Mucosa of descending colon (tissue), 3 donors: ENCODE data around the gene MRPS27. TPM values are rescaled to one million over a fixed set of nuclear protein-coding genes. Genes with fewer than 3 reads are reported as not detected.

Experiments
- ATAC-seq: fragments of 200-7000 bp; cut with Tn5 transposase; one replicate; pipeline ENCODE4 v1.9.1; 2020; ENCODE audit warnings: mild to moderate bottlenecking, moderate library complexity
- DNase-seq, 3 donors: peaks; one replicate each; pipeline ENCODE4 v3.0.0-alpha.2; 2020
- H3K36me3 ChIP-seq: fragments of 200-600 bp; one replicate; pipeline ENCODE4 v1.8.0; 2021; ENCODE audit warnings: low read depth, mild to moderate bottlenecking
- H3K4me1 ChIP-seq: fragments of 200-600 bp; one replicate; pipeline ENCODE4 v1.8.0; 2021; ENCODE audit warnings: low read depth, mild to moderate bottlenecking
- H3K4me3 ChIP-seq: fragments of 200-600 bp; one replicate; pipeline ENCODE4 v1.8.0; 2021; ENCODE audit warnings: mild to moderate bottlenecking
- H3K9me3 ChIP-seq: fragments of 200-600 bp; one replicate; pipeline ENCODE4 v1.8.0; 2021; ENCODE audit warnings: mild to moderate bottlenecking
- intact Hi-C, 2 donors: fragments of 100-400 bp; cut with DNase I in 1 of 2; cut with micrococcal nuclease in 1 of 2; formaldehyde crosslinking; loops; one replicate each; pipeline versions ENCODE4 v1.11.0 to v1.11.1; 2022; cut with DNase I, micrococcal nuclease
- total RNA-seq, 3 donors: library from RNA; stranded (reverse); fragmentation: NEBNext Ultra II Directional in 2 of 3; extraction: Animal tissue kit (Norgen Biotek cat#: 25700) in 2 of 3; gene quantifications; one replicate each; pipeline versions ENCODE4 v1.2.1 to v1.2.4, GENCODE V29; 2021 to 2023
- TF ChIP-seq, protein P1 (sequence below): fragments of 200-600 bp; IDR thresholded peaks from one replicate; pipeline ENCODE4 v1.8.0; 2022; ENCODE audit warnings: antibody characterized with exemption, mild to moderate bottlenecking
- donor health status: DM: no; HTN: no; CAD: no; lungs with moderate emphysema.
- donor health status: DM: no; HTN: no; CAD: no.
- donor health status: DM: no; HTN: yes; CAD: no.

MRPS27 gene
- total RNA-seq, 3 donors from 2014 or later, result 32.7 to 40.3 (median 37.6) TPM

DNA sequence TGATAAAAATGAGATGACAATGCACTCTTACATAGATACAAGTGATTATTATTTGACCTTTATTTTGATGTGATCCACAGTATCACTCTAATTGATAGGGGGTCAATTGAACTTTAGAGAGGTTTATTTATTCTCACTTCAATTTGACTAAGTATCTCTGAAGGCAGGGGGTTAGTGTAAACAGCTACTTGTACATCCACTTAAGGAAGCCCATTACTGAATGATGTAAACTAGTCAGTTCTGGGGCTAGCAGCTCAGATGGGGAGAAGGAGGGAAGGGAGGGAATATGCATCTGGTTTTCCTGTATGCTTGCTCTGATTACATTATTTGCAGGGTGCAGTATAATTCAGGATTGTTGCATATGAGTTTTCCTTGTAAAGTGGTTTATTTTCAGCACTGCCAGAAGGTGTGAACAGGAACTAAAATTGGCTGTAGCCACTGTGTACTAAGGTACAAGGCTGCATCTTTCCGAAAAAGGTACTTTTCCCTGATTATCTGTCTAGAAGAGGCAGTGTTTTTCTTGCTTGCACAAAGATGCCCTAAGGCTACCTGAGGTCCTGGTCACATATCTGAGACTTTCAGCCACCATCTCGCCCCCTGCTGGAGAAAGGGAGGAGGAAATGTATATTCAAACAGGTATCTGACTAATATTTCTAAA is 51.2 kb downstream of the MRPS27 start:
- H3K4me3 ChIP-seq, result no peak overlapping the region
- no peaks in the 10 kb centered on the region for H3K9me3 ChIP-seq
- intact Hi-C loops, result loop anchor here in 1 of 2 donors (10.0 kb wide), 1 partner anchor 64 kb away; no protein-coding TSS in a partner anchor
- no peaks in the 10 kb centered on the region for H3K36me3 ChIP-seq
- peaks cover 3% of the 10 kb centered on the region for H3K4me1 ChIP-seq
- TF ChIP-seq, protein P1, sequence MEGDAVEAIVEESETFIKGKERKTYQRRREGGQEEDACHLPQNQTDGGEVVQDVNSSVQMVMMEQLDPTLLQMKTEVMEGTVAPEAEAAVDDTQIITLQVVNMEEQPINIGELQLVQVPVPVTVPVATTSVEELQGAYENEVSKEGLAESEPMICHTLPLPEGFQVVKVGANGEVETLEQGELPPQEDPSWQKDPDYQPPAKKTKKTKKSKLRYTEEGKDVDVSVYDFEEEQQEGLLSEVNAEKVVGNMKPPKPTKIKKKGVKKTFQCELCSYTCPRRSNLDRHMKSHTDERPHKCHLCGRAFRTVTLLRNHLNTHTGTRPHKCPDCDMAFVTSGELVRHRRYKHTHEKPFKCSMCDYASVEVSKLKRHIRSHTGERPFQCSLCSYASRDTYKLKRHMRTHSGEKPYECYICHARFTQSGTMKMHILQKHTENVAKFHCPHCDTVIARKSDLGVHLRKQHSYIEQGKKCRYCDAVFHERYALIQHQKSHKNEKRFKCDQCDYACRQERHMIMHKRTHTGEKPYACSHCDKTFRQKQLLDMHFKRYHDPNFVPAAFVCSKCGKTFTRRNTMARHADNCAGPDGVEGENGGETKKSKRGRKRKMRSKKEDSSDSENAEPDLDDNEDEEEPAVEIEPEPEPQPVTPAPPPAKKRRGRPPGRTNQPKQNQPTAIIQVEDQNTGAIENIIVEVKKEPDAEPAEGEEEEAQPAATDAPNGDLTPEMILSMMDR, result no peak
- DNase-seq (peak in 2 of 3 donors; percentile 26 to 77), ATAC-seq (peak; percentile 53)

DNA sequence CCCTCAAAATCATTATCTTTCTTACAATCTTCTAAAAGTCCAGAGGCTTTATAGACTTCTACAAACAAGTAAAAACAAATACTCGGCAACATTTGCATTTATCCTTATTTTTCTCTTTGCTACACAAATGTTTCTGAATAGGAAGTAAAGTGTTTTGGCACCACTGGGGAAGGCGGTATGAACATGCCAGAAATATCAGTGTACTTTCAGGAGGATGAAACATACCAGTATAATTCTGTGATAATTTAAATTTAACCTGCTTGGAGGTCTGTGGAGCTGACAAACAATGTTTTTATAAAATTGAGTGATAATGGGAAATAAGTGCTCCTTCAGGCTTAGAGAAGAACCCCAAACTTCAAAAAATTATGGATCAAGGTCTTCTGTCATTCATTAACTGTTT is 51.8 kb downstream of the MRPS27 start:
- peaks cover 3% of the 10 kb centered on the region for H3K4me1 ChIP-seq
- H3K4me3 ChIP-seq, result no peak overlapping the region
- no peak for ATAC-seq
- no peaks in the 10 kb centered on the region for H3K36me3 ChIP-seq
- no peak for DNase-seq
- TF ChIP-seq, protein P1, result no peak
- H3K9me3 ChIP-seq, result no peaks in the 10 kb centered on the region
- intact Hi-C loops, result loop anchor here in 1 of 2 donors (10.0 kb wide), 1 partner anchor 63 kb away; no protein-coding TSS in a partner anchor

DNA sequence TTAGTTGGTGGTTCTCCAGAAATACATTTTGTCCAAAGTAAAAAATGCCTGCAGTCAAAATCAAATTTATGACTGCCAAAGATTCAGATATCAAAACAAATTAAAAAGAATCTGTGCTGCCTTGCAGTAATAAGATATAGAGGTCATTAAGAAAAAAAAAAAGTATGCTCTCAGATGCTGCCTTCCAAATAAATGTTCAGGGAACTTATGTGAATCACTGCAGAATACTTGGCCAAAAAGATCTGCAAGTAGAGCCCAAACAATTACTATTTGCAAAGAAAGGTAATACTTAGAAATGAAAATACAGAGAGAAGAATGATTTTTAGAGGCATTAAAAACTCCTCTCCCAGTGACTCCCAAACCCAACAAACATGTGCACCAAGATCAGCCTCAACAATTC is 52.4 kb downstream of the MRPS27 start:
- DNase-seq, result no peak
- TF ChIP-seq, protein P1, result no peak
- H3K9me3 ChIP-seq, result no peaks in the 10 kb centered on the region
- peaks cover 3% of the 10 kb centered on the region for H3K4me1 ChIP-seq
- ATAC-seq, result no peak
- H3K36me3 ChIP-seq, result no peaks in the 10 kb centered on the region
- no peak overlapping the region for H3K4me3 ChIP-seq
- intact Hi-C loops, result loop anchor here in 1 of 2 donors (10.0 kb wide), 1 partner anchor 63 kb away; no protein-coding TSS in a partner anchor

DNA sequence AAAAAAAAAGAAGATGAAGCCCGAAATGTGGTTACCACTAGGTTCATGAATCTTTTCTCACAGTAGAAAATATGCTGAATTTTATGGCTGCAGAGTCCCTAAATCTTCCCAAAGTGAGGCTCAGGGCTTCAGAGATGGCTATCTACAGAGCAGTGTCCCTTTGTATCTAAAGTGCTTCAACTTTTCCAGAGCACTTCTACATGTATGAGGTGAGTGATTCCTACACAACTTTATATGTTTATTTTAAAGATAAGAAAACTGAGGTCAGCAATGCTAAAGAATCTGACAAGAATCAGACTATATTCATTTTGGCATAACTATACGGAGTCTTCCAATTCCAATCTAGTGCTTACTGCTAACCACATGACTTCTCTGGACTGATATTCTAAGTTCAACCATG is 53.2 kb downstream of the MRPS27 start:
- Histone ChIP-seq H3K4me1 (peaks cover 3% of the 10 kb centered on the region), H3K9me3 (no peaks in the 10 kb centered on the region), H3K36me3 (no peaks in the 10 kb centered on the region), H3K4me3 (no peak overlapping the region)
- ATAC-seq (no peak), DNase-seq (no peak)
- TF ChIP-seq, protein P1, result no peak
- intact Hi-C loops, result loop anchor here in 1 of 2 donors (10.0 kb wide), 1 partner anchor 62 kb away; no protein-coding TSS in a partner anchor

DNA sequence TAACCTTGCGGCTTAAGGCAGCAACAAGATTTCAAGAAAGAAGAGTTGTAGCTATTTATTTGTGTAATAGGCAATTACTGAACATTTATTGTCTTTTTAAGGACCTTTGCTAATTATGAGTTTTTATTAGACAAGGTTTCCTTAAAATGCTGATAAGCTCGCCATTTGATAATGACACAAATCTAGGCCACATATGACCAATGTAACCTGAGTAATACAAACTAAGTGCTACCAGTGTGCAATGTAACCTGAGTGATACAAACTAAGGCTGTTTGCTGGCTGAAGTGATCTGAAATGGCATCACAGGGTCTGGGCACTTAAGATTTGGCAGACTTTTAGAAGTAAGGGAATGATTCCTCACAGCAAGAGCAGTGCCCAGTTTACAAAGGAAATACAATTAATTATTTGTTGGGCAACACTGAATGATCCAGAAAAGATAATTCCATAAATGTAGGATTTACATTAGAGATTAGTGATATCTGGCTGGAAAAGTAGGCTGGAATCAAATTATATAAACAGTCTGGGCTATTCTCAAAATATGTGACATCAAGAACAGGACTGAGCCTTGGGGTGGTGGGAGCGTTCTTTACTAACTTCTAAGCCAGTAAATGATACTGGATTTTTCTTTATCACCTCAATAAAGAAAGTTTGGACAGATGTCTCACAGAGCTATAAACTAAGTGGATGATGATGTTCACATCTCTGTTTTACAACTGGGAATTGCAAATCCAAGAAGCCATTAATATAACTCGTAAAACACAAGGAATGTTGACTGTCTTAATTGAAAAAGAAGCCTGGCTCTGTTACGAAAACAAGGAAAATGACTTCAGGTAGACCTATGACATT is 54.8 kb downstream of the MRPS27 start:
- H3K4me3 ChIP-seq, result no peak overlapping the region
- ATAC-seq, result no peak
- no peaks in the 10 kb centered on the region for H3K4me1 ChIP-seq
- DNase-seq, result no peak
- TF ChIP-seq, protein P1, result no peak
- no peaks in the 10 kb centered on the region for H3K9me3 ChIP-seq
- intact Hi-C loops, result loop anchor here in 1 of 2 donors (10.0 kb wide), 1 partner anchor 60 kb away; no protein-coding TSS in a partner anchor
- no peaks in the 10 kb centered on the region for H3K36me3 ChIP-seq
